ENCODE data around the gene KCTD11. TPM values are rescaled to one million over a fixed set of nuclear protein-coding genes. Genes with fewer than 3 reads are reported as not detected.

Gene KCTD11
- total and polyA plus RNA-seq, 10 of the 15 experiments (the other 5 are each of a cell fraction or from before 2014, with no cell fraction given), result 0.05 to 7.3 (median 2.9) TPM

DNA sequence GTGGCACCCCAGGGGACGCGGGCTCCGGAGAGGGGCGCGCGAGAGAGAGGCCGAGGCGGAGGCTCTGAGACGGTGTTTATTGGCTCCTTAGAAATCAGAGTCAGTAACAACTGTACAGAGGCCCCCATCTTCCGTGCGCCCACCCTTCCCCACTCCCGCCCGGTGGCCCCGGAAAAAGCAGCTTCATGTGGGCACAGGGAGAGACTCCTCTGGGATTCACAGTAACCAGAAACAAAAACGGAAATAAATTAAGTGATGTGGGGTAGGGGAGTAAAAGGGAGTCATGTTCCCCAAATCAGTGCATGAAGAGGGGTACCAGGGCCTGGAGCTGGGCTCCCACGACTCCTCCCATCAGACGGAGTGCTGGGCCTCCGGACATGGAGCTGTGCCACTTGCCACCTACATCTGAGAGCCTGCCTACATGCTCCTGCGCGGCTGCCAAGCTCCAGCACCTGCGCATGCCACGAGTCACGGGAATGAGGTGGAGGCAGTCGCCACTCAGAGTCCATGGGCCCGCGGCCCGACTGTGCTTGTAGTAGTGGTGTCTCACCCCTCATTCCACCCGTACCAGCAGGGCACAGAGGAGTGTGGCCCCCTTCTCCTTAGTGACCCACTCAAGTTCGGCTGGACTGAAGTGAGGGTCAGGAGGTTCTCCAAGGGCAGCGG is 36.3 kb upstream of the KCTD11 start (continued):
- TF ChIP-seq TARDBP (IDR thresholded peaks at IDR 0.05; ENCODE audit: borderline replicate concordance) (no peak), ZNF622 (IDR thresholded peaks at IDR 0.05) (no peak), LARP7 (IDR thresholded peaks at IDR 0.05) (no peak), ZNF384 (IDR thresholded peaks at IDR 0.05; ENCODE audit: borderline replicate concordance, low read depth, low read length) (no peak)

DNA sequence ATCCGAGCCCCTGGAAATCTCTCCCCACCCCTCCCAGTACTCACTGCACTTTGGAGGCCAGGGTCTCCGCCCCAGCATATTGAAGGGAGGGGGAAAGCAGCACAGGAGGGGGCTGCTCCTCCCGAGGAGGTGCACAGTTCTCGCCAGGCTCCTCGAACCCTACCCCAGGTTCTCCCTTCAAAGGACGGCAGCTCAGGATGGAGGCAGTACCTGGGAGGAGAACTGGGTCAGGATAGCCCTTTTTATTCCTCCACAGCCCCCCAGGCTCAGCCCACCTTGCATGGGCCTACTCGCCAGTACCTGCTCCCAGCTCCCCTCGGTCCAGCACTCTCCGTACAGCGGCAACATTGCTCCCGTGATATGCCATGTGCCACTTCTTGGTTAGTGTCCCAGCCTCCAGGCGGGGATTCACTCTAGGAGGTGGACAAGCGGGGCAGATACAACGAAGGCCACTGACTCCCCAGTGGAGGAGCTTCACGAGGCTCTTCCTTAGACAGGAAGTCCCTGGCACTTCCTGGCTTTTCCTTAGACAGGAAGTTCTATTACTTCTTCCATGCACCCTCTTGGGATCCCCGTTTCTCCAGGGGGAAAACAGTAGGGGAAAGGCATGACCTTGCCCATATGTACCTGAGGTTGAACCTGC is 34.7 kb upstream of the KCTD11 start:
- ChIA-PET CTCF (interaction anchor here (0.8 kb wide), 1 partner anchor 33 kb away, joined by 3 read pairs; no protein-coding TSS in a partner anchor), SMC1A (ENCODE audit: uncharacterized antibody, unreplicated experiment) (no interaction called here), RAD21 (ENCODE audit: unreplicated experiment) (no interaction called here), POLR2A (interaction anchor here (0.6 kb wide), 1 partner anchor 403 kb away, joined by 3 read pairs; no protein-coding TSS in a partner anchor)
- Histone ChIP-seq H3K4me1 (ENCODE audit: control insufficient read depth, insufficient read depth, low read length) (peaks cover 12% of the 10 kb centered on the region; the same call in 1 of the 2 replicates), H3K9me3 (replicated peaks; ENCODE audit: control insufficient read depth, insufficient read depth, low read length) (no peaks in the 10 kb centered on the region), H3K9ac (ENCODE audit: control insufficient read depth, insufficient read depth, low read length) (no peak overlapping the region), H3K4me2 (ENCODE audit: control insufficient read depth, insufficient read depth) (no peak overlapping the region), H3K4me3 (no peak overlapping the region), H2AFZ (ENCODE audit: control insufficient read depth, low read depth, low read length) (no peak overlapping the region), H4K20me1 (ENCODE audit: control insufficient read depth, insufficient read depth) (no peaks in the 10 kb centered on the region), H3K36me3 (ENCODE audit: control insufficient read depth in 2 of 2, insufficient read depth in 2 of 2, low read length in 1 of 2) (peaks cover 15 to 34% of the 10 kb centered on the region in 2 experiments), H3K27ac (ENCODE audit: control insufficient read depth, insufficient read depth) (no peak overlapping the region), H3K79me2 (ENCODE audit: control insufficient read depth, insufficient read depth, low read length) (peaks cover 16% of the 10 kb centered on the region), H3K27me3 (replicated peaks in 1 of 2; ENCODE audit: control insufficient read depth in 2 of 2, insufficient read depth in 2 of 2, low read length in 1 of 2) (no peaks in the 10 kb centered on the region)
- 86% methylated on average over 16 of the region's 16 CpGs for WGBS (ENCODE audit: insufficient coverage, insufficient replicate concordance, low lambda C conversion rate, missing lambda C conversion rate)
- no TSS peak for BruUV-seq (replicated peaks)
- ATAC-seq (no peak), DNase-seq (ENCODE audit: low read depth, low spot score) (no peak), FAIRE-seq (no peak)
- intact Hi-C loops (cut with micrococcal nuclease; ENCODE audit: unreplicated experiment), result no loop called here
- in situ Hi-C loops (cut with MboI), result no loop called here
- TF ChIP-seq ZNF384 (IDR thresholded peaks at IDR 0.05; ENCODE audit: borderline replicate concordance, low read depth, low read length), result no peak
- TF ChIP-seq SP1 (IDR thresholded peaks at IDR 0.05; ENCODE audit: low read depth, low read length), result no peak
- TF ChIP-seq FOXK2 (IDR thresholded peaks at IDR 0.05), result no peak
- no peak for TF ChIP-seq MEF2A (IDR thresholded peaks at IDR 0.05; ENCODE audit: insufficient read depth, low read depth, low read length)
- no peak for TF ChIP-seq SPI1 (IDR thresholded peaks at IDR 0.05; ENCODE audit: borderline replicate concordance, insufficient read depth, low read depth, low read length)
- no peak for TF ChIP-seq RFX5 (IDR thresholded peaks at IDR 0.05; ENCODE audit: low read depth, low read length)
- no peak for TF ChIP-seq ASH2L (IDR thresholded peaks at IDR 0.05; ENCODE audit: borderline replicate concordance, low read depth)
- no peak for TF ChIP-seq HCFC1 (IDR thresholded peaks at IDR 0.05; ENCODE audit: low read length)
- TF ChIP-seq SMAD5 (IDR thresholded peaks at IDR 0.05; ENCODE audit: low read depth), result no peak
- TF ChIP-seq POLR2AphosphoS2 (IDR thresholded peaks at IDR 0.05; ENCODE audit: low read depth, low read length), result no peak

Measured in GM12878 (cell line).